ENCODE results near the gene JAKMIP2.

DNA sequence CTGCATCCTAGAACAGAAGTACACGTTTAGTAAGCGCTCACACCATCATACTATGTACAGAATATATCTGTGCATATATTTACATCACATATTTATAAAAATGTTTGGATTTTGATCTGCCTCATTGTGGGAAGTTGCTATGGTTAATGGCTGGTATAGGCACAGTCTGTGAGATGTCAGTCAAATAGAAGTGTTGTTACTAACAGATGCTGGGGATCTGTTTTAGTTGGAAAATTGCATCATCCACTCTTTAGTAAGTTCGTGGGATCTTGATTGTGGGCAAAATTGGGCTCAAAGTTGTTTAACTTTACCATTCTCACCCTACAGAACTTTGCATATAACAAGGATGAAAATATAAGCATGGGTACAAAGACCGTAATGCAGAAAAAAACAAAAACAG lies 196.3 kb downstream of the JAKMIP2 start:
- no peak for TF ChIP-seq RAD21 (IDR thresholded peaks at IDR 0.05; ENCODE audit: low read depth)
- no peak for TF ChIP-seq EP300 (IDR thresholded peaks at IDR 0.05; ENCODE audit: borderline replicate concordance)
- TF ChIP-seq, protein P1, sequence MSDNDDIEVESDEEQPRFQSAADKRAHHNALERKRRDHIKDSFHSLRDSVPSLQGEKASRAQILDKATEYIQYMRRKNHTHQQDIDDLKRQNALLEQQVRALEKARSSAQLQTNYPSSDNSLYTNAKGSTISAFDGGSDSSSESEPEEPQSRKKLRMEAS (IDR thresholded peaks at IDR 0.05) = no peak

Data from Ishikawa (cell line).